K562 (cell line): ENCODE results near the gene PARD6B. TPM values are rescaled to one million over a fixed set of nuclear protein-coding genes. Genes with fewer than 3 reads are reported as not detected.

ENCODE experiments used
- ARID4B ChIP-seq: sonication (generic); formaldehyde crosslinking; IDR thresholded peaks from 2 replicates; pipeline ENCODE4 v1.8.0; 2022; ENCODE audit warnings: mild to moderate bottlenecking, missing genetic modification reagents
- FOS ChIP-seq: IDR thresholded peaks from 3 replicates; pipeline ENCODE4 v1.6.1; 2011; ENCODE audit not compliant: insufficient read length; ENCODE audit errors: extremely low read depth
- FOXA1 ChIP-seq: fragments of 450-650 bp; IDR thresholded peaks from 2 replicates; pipeline ENCODE4 v1.6.1; 2016; ENCODE audit warnings: mild to moderate bottlenecking, borderline replicate concordance
- PHF8 ChIP-seq: fragments of 200-600 bp; sonication (generic); IDR thresholded peaks from 2 replicates; pipeline ENCODE4 v1.6.1; 2012; ENCODE audit warnings: mixed run types, mild to moderate bottlenecking, inconsistent platforms, low read length, moderate library complexity, borderline replicate concordance
- PRDM10 ChIP-seq: fragments of 450-650 bp; IDR thresholded peaks from 2 replicates; pipeline ENCODE4 v1.6.1; 2018; ENCODE audit not compliant: partially characterized antibody
- RAD21 ChIP-seq, 2 experiments: fragments of 250-450 bp in 1 of 2; fragments of 450-650 bp in 1 of 2; sonication (Bioruptor Pico) in 1 of 2; formaldehyde crosslinking in 1 of 2; IDR thresholded peaks in 1 of 2; conservative IDR thresholded peaks in 1 of 2; 2 replicates each; pipeline versions ENCODE4 v1.4.0 to v1.8.0; 2020 to 2022; ENCODE audit warnings: mild to moderate bottlenecking in 2 of 2, moderate library complexity in 1 of 2
- VEZF1 ChIP-seq: fragments of 200-800 bp; sonication (Bioruptor generic); IDR thresholded peaks from 2 replicates; pipeline ENCODE4 v1.6.1; 2017; ENCODE audit warnings: missing genetic modification characterization, missing compliant biosample characterization
- ZBTB11 ChIP-seq, 3 experiments: fragments of 200-800 bp in 1 of 3; fragments of 250-450 bp in 1 of 3; fragments of 450-650 bp in 1 of 3; sonication (Bioruptor Pico) in 1 of 3; sonication (Bioruptor generic) in 1 of 3; formaldehyde crosslinking in 1 of 3; IDR thresholded peaks; 2 replicates each; pipeline versions ENCODE4 v1.6.1 to v1.8.0; 2016 to 2022; ENCODE audit warnings: mild to moderate bottlenecking in 2 of 3, missing genetic modification characterization in 2 of 3, missing compliant biosample characterization in 1 of 3, moderate library complexity in 1 of 3
- ZNF398 ChIP-seq: fragments of 250-450 bp; sonication (Bioruptor Pico); IDR thresholded peaks from 2 replicates; pipeline ENCODE4 v1.8.0; 2021; ENCODE audit warnings: moderate library complexity, mild to moderate bottlenecking, inconsistent platforms
- polyA plus RNA-seq, 8 experiments: library from polyadenylated mRNA; depleted of rRNA in 4 of 8; stranded (reverse) in 5 of 8; unstranded in 3 of 8; fragments of >200 nt; fragmentation: Nextera tagmentation in 2 of 8; fragmentation: Illumina TruSeq in 1 of 8; extraction: Ambion mirVana in 2 of 8; extraction: Trizol in 1 of 8; gene quantifications; 2 replicates each; pipeline versions ENCODE4 v1.2.1 to v1.2.3, GENCODE V29; 2011 to 2014; ENCODE audit warnings: inconsistent platforms in 1 of 8, missing spikeins in 1 of 8
- total RNA-seq, 7 experiments: library from RNA; depleted of rRNA in 6 of 7; stranded (reverse); fragments of >200 nt in 6 of 7; fragmentation: Illumina TruSeq in 2 of 7; extraction: Trizol in 2 of 7; gene quantifications; 2 replicates each; pipeline versions ENCODE4 v1.2.1 to v1.2.3, GENCODE V29; 2011 to 2021; ENCODE audit warnings: low replicate concordance in 1 of 7

PARD6B gene
- total and polyA plus RNA-seq, 9 of the 15 experiments (the other 6 are each of a cell fraction or from before 2014, with no cell fraction given) = 1.7 to 12.3 (median 5.5) TPM

- peak in 1 of 3 experiments; percentile 95; a peak in 2 of 6 replicates for TF ChIP-seq ZBTB11 (CRISPR knock-in tag; IDR thresholded peaks at IDR 0.05)
- peak; percentile 84 for TF ChIP-seq PRDM10
- TF ChIP-seq VEZF1 (CRISPR knock-in tag) = peak; percentile 70
- TF ChIP-seq RAD21 (CRISPR knock-in tag; conservative IDR thresholded peaks at IDR 0.05 in 1 of 2, IDR thresholded peaks at IDR 0.05 in 1 of 2) = peak; percentile 47 to 68
- TF ChIP-seq PHF8 = no peak
- TF ChIP-seq ZNF398 (CRISPR knock-in tag) = no peak
- 0 out of 2 replicates have a peak, but pooled peaks have one; percentile 26 for TF ChIP-seq ARID4B (CRISPR knock-in tag)
- no peak for TF ChIP-seq FOXA1
- no peak for TF ChIP-seq FOS
Measured at GRCh38 chr20:50744143-50744792, 12.9 kb downstream of the PARD6B start (continued).
